Tibial nerve (tissue), 3 donors: ENCODE measurements around the gene DNAJC6.
A peak's percentile ranks its signal among the peaks of the same experiment; 100 is the strongest.

Experiments
- CTCF ChIP-seq, 5 experiments: fragments of 200-600 bp in 3 of 5; fragments of 450-650 bp in 2 of 5; sonication (generic) in 3 of 5; IDR thresholded peaks; one replicate each; pipeline ENCODE4 v1.5.1; 2016 to 2019; ENCODE audit warnings: antibody characterized with exemption in 5 of 5, mild to moderate bottlenecking in 3 of 5, moderate library complexity in 2 of 5
- POLR2A ChIP-seq, 2 donors: fragments of 450-650 bp; IDR thresholded peaks; one replicate each; pipeline ENCODE4 v1.6.1; 2017; ENCODE audit warnings: antibody characterized with exemption in 2 of 2, mild to moderate bottlenecking in 2 of 2, moderate library complexity in 2 of 2

- TF ChIP-seq CTCF (IDR thresholded peaks at IDR 0.05): peak in 3 of 5 experiments; percentile 23 to 39 (median 29)
- TF ChIP-seq POLR2A (IDR thresholded peaks at IDR 0.05): no peak
Observed at GRCh38 chr1:65265651-65266351, 43.5 kb upstream of the DNAJC6 start.
